Kidney (tissue), 14 donors: ENCODE measurements around the gene ID3. TPM values are rescaled to one million over a fixed set of nuclear protein-coding genes. Genes with fewer than 3 reads are reported as not detected.

Source experiments
- DNase-seq, 5 donors: peaks; one replicate each; pipeline ENCODE4 v3.0.0-alpha.2; 2013 to 2020
- FAIRE-seq: peaks from 2 replicates; lab custom pipeline; 2012; peaks lifted over from hg19 to GRCh38; lab: Jason Lieb, UNC
- H3K27ac ChIP-seq, 2 donors: one replicate each; pipeline ENCODE4 v1.7.0; 2013; ENCODE audit warnings: low read depth in 2 of 2, low read length in 2 of 2, inconsistent platforms in 1 of 2
- H3K27me3 ChIP-seq: one replicate; pipeline ENCODE4 v1.7.1; 2013; ENCODE audit warnings: low read length, inconsistent platforms; ENCODE audit not compliant: control insufficient read depth, insufficient read depth
- H3K36me3 ChIP-seq, 3 donors: one replicate each; pipeline versions ENCODE4 v1.7.0 to v1.7.1; 2013; ENCODE audit warnings: low read length in 3 of 3, control low read depth in 1 of 3, inconsistent platforms in 1 of 3; ENCODE audit not compliant: insufficient read depth in 3 of 3, control insufficient read depth in 2 of 3
- H3K4me1 ChIP-seq, 3 donors: one replicate each; pipeline versions ENCODE4 v1.7.0 to v1.7.1; 2013; ENCODE audit warnings: low read length in 3 of 3, inconsistent platforms in 1 of 3, low read depth in 1 of 3; ENCODE audit not compliant: control insufficient read depth in 2 of 3, insufficient read depth in 2 of 3
- H3K4me3 ChIP-seq, 3 donors: one replicate each; pipeline versions ENCODE4 v1.7.0 to v1.8.1; 2013; ENCODE audit warnings: low read length in 3 of 3, control low read depth in 1 of 3, inconsistent platforms in 1 of 3
- H3K9ac ChIP-seq, 3 donors: one replicate each; pipeline versions ENCODE4 v1.7.0 to v1.7.1; 2013; ENCODE audit warnings: low read length in 3 of 3, control low read depth in 1 of 3, inconsistent platforms in 1 of 3
- H3K9me3 ChIP-seq, 3 donors: one replicate each; pipeline versions ENCODE4 v1.7.0 to v1.7.1; 2013; ENCODE audit warnings: low read length in 3 of 3, control low read depth in 1 of 3, inconsistent platforms in 1 of 3; ENCODE audit not compliant: control insufficient read depth in 2 of 3, insufficient read depth in 1 of 3
- intact Hi-C: fragments of 100-400 bp; cut with DNase I; formaldehyde crosslinking; loops from one replicate; pipeline ENCODE4 v1.11.1; 2022
- polyA plus RNA-seq: library from polyadenylated mRNA; stranded (reverse); fragments of 350-450 nt; fragmentation: Illumina TruSeq; extraction: RNeasy Lipid Tissue Mini Kit (QIAGEN cat#74804); gene quantifications from one replicate; pipeline ENCODE4 v1.2.3, GENCODE V29; 2014; ENCODE audit warnings: low read depth, low replicate concordance; ENCODE audit not compliant: insufficient read depth
- total RNA-seq: library from RNA; stranded (reverse); fragmentation: NEBNext Ultra II Directional; extraction: Animal tissue kit (Norgen Biotek cat#: 25700); gene quantifications from one replicate; pipeline ENCODE4 v1.2.1, GENCODE V29; 2021
- TF ChIP-seq, protein P1 (sequence below): IDR thresholded peaks from 3 replicates; pipeline ENCODE4 v1.5.1; 2012; ENCODE audit warnings: mild to moderate bottlenecking, moderate library complexity, borderline replicate concordance; ENCODE audit not compliant: insufficient read depth; ENCODE audit errors: extremely low read depth
- donor health status: control.
- donor health status: control.
- donor health status: control.
- donor health status: control.
- donor health status: control.
- donor health status: DM: yes; HTN: yes; CAD: no.
- donor health status: Normal renal cell carcinoma (clear cell type).

ID3 gene
- total and polyA plus RNA-seq, 2 donors from 2014 or later = 97.8 to 157 TPM

DNA sequence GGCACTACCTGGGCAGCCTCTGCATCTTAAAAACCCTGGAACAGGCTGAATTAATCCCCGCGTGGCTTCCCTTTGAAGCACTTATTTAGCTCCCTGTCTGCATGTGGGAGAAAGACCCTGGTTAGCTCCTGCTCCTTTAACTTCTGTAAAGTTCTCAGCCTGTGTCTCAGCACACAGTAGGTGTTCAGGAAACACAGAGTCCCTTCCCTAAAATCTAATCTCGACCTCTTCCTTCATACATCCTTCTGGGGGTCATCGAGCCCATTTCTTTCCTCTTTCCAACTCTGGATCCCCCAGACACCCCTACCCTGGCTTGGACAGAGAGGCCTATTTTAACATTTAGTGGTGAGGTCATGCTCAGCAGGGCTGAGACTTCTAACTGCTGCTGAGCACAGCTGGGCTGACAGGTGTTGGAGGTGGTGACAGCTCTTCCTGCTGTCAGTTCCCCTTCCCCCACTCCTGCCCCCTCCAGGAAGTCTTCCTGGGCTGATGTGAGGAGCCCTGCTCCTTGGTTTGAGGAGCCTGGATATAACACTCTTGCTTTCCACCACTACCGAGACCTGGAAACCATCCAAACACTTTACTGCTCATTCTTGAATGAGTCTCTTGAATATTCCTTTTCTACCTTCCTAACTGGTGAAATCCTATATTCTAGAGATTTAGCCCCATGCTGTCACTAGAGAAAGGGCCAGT lies 33.6 kb downstream of the ID3 start:
- FAIRE-seq (no peak), DNase-seq (no peak)
- Histone ChIP-seq H3K36me3 (no peaks in the 10 kb centered on the region), H3K27me3 (no peaks in the 10 kb centered on the region), H3K4me1 (peaks cover 0 to 9% (median 0%) of the 10 kb centered on the region in 3 donors), H3K4me3 (no peak overlapping the region), H3K9me3 (no peaks in the 10 kb centered on the region), H3K27ac (no peak overlapping the region), H3K9ac (no peak overlapping the region)
- TF ChIP-seq, protein P1, sequence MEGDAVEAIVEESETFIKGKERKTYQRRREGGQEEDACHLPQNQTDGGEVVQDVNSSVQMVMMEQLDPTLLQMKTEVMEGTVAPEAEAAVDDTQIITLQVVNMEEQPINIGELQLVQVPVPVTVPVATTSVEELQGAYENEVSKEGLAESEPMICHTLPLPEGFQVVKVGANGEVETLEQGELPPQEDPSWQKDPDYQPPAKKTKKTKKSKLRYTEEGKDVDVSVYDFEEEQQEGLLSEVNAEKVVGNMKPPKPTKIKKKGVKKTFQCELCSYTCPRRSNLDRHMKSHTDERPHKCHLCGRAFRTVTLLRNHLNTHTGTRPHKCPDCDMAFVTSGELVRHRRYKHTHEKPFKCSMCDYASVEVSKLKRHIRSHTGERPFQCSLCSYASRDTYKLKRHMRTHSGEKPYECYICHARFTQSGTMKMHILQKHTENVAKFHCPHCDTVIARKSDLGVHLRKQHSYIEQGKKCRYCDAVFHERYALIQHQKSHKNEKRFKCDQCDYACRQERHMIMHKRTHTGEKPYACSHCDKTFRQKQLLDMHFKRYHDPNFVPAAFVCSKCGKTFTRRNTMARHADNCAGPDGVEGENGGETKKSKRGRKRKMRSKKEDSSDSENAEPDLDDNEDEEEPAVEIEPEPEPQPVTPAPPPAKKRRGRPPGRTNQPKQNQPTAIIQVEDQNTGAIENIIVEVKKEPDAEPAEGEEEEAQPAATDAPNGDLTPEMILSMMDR = no peak
- intact Hi-C loops = no loop called here

DNA sequence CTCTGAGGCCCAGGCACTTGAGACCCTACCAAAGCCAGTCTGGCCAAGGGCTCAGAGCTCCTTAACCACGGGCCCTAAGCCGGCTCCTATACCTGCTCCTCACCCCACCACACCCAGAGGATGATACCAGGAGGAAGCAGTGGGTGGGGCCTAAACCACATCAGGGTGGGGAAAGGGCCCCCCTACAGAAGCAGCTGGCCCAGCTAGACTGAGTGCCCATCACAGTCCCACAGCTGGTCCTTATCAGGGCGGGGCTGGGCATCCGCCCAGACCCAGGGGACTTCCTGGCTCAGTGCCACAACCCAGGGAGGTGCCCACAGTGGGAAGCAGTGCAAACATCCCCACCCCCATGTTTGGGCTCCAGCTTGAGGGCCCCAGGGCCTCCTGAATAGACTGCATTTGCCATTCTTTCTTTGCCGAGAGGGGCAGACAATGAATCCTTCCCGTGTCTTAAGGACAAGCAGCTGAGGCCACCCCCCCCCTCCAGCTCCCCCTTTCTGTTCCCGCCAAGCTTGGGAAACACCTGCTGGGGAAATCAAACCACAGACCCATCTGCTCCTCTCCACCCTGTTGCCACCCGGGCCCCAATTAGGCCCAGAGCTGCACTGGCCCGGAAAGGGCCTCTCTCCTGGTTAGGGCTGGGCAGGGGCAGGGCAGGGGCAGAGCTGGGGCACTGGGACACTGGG lies 34.4 kb downstream of the ID3 start:
- H3K27me3 ChIP-seq = no peaks in the 10 kb centered on the region
- H3K9me3 ChIP-seq = no peaks in the 10 kb centered on the region
- no peaks in the 10 kb centered on the region for H3K36me3 ChIP-seq
- H3K4me3 ChIP-seq = no peak overlapping the region
- intact Hi-C loops = no loop called here
- FAIRE-seq = no peak
- TF ChIP-seq, protein P1 = no peak
- DNase-seq = no peak
- H3K27ac ChIP-seq = no peak overlapping the region
- H3K4me1 ChIP-seq = peaks cover 0 to 3% (median 0%) of the 10 kb centered on the region in 3 donors
- H3K9ac ChIP-seq = no peak overlapping the region

DNA sequence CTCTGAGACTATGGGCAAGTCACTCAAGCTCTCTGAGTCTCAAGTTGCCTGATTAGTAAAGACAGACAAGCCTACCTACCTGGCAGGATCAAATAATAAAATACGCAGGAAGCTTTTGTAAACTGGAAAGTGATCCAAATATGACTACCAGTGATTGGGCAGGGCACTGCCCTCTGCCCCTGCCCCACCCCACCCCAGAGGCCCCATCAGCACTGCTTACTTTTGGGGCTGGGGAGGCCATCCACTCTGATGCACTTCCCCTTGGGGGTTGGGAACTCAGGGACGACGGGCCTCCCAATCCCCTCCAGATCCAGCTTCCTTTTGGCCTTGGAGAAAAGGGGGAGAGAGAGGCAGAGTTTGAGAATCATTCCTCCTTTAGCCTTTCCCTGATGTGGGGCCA lies 35.1 kb downstream of the ID3 start:
- no peak overlapping the region for H3K27ac ChIP-seq
- TF ChIP-seq, protein P1 = no peak
- peaks cover 0 to 3% (median 0%) of the 10 kb centered on the region in 3 donors for H3K4me1 ChIP-seq
- intact Hi-C loops = no loop called here
- H3K4me3 ChIP-seq = no peak overlapping the region
- FAIRE-seq = no peak
- H3K27me3 ChIP-seq = no peaks in the 10 kb centered on the region
- DNase-seq = no peak
- no peaks in the 10 kb centered on the region for H3K9me3 ChIP-seq
- H3K36me3 ChIP-seq = no peaks in the 10 kb centered on the region
- no peak overlapping the region for H3K9ac ChIP-seq
